ENCODE results near the gene GPSM3.
A peak's percentile ranks its signal among the peaks of the same experiment; 100 is the strongest.

The GPSM3 gene

GRCh38 chr6:32173051-32173727 lies 19.3 kb downstream of the GPSM3 start:
- Histone ChIP-seq H3K4me3 (ENCODE audit: low read depth, low read length) (no peak overlapping the region), H3K4me1 (ENCODE audit: control insufficient read depth, insufficient read depth, low read length) (peaks cover 7% of the 10 kb centered on the region), H3K27ac (ENCODE audit: extremely low read depth, low read depth, low read length) (no peak overlapping the region), H3K9me3 (ENCODE audit: control insufficient read depth, insufficient read depth, low read depth, low read length) (no peaks in the 10 kb centered on the region), H3K36me3 (ENCODE audit: control insufficient read depth in 2 of 2, insufficient read depth in 1 of 2, low read length in 2 of 2) (peaks cover 15 to 42% of the 10 kb centered on the region in 2 experiments; a peak in 2 of 3 replicates)
- ChIA-PET CTCF (interaction anchor here (0.7 to 1.0 kb wide), 2 partner anchors 32 to 56 kb away, joined by 3 to 5 read pairs; no protein-coding TSS in a partner anchor), POLR2A (no interaction called here)
- TF ChIP-seq ZNF704 (tag by site-specific recombination; IDR thresholded peaks at IDR 0.05) (no peak), ZNF600 (tag by site-specific recombination; IDR thresholded peaks at IDR 0.05) (0 out of 2 replicates have a peak, but pooled peaks have one; percentile 12)

GRCh38 chr6:32171234-32171633 lies 21.2 kb downstream of the GPSM3 start:
- Histone ChIP-seq H3K4me3 (ENCODE audit: low read depth, low read length) (no peak overlapping the region), H3K4me1 (ENCODE audit: control insufficient read depth, insufficient read depth, low read length) (peaks cover 1% of the 10 kb centered on the region), H3K36me3 (ENCODE audit: control insufficient read depth in 2 of 2, insufficient read depth in 1 of 2, low read length in 2 of 2) (peaks cover 15 to 62% of the 10 kb centered on the region in 2 experiments; a peak in 2 of 3 replicates), H3K9me3 (ENCODE audit: control insufficient read depth, insufficient read depth, low read depth, low read length) (no peaks in the 10 kb centered on the region), H3K27ac (ENCODE audit: extremely low read depth, low read depth, low read length) (no peak overlapping the region)
- POLR2A ChIA-PET, result interaction anchor here (0.6 kb wide), 1 partner anchor 41 kb away, joined by 5 read pairs; no protein-coding TSS in a partner anchor
- TF ChIP-seq ZEB2 (tag by site-specific recombination; IDR thresholded peaks at IDR 0.05), result no peak
- TF ChIP-seq ZNF133 (tag by site-specific recombination; IDR thresholded peaks at IDR 0.05), result no peak
- no peak for TF ChIP-seq ZBTB8A (tag by site-specific recombination; IDR thresholded peaks at IDR 0.05)
- no peak for TF ChIP-seq ZNF621 (tag by site-specific recombination; IDR thresholded peaks at IDR 0.05)
- TF ChIP-seq KLF7 (tag by site-specific recombination; IDR thresholded peaks at IDR 0.05; ENCODE audit: borderline replicate concordance), result no peak
- TF ChIP-seq ZNF16 (tag by site-specific recombination; IDR thresholded peaks at IDR 0.05; ENCODE audit: low read depth), result no peak
- no peak for TF ChIP-seq ZNF837 (tag by site-specific recombination; IDR thresholded peaks at IDR 0.05)
- no peak for TF ChIP-seq ZNF768 (tag by site-specific recombination; IDR thresholded peaks at IDR 0.05)
- no peak for TF ChIP-seq ZXDB (tag by site-specific recombination; IDR thresholded peaks at IDR 0.05)
- no peak for TF ChIP-seq ZSCAN16 (tag by site-specific recombination; IDR thresholded peaks at IDR 0.05)
- CTCF ChIA-PET, result no interaction called here

GRCh38 chr6:32170294-32170693 lies 22.1 kb downstream of the GPSM3 start:
- POLR2A ChIA-PET, result interaction anchor here (1.9 to 2.0 kb wide), 2 partner anchors 20 to 42 kb away, joined by 6 to 9 read pairs; partner anchors contain the start of genes ATF6B and PBX2
- Histone ChIP-seq H3K4me1 (ENCODE audit: control insufficient read depth, insufficient read depth, low read length) (no peaks in the 10 kb centered on the region; the same call in 1 of the 2 replicates), H3K27ac (ENCODE audit: extremely low read depth, low read depth, low read length) (no peak overlapping the region), H3K36me3 (ENCODE audit: control insufficient read depth in 2 of 2, insufficient read depth in 1 of 2, low read length in 2 of 2) (peaks cover 15 to 69% of the 10 kb centered on the region in 2 experiments; a peak in 2 of 3 replicates), H3K9me3 (ENCODE audit: control insufficient read depth, insufficient read depth, low read depth, low read length) (no peaks in the 10 kb centered on the region), H3K4me3 (ENCODE audit: low read depth, low read length) (no peak overlapping the region)
- TF ChIP-seq HIC1 (tag by site-specific recombination; IDR thresholded peaks at IDR 0.05) (peak; percentile 21; the same call in 1 of the 2 replicates), ZNF792 (tag by site-specific recombination; IDR thresholded peaks at IDR 0.05) (no peak)
- CTCF ChIA-PET, result interaction anchor here (1.0 to 1.1 kb wide), 2 partner anchors 25 to 53 kb away, joined by 3 read pairs; no protein-coding TSS in a partner anchor
